HG03378 (cell line): ENCODE measurements around the gene IL1RAPL1.

Experiments used
- ATAC-seq: cut with Tn5 transposase; IDR thresholded peaks from one replicate; pipeline ENCODE4 v1.9.1; 2021; ENCODE audit warnings: mild to moderate bottlenecking, moderate library complexity; ENCODE audit not compliant: unreplicated experiment

The IL1RAPL1 gene

DNA sequence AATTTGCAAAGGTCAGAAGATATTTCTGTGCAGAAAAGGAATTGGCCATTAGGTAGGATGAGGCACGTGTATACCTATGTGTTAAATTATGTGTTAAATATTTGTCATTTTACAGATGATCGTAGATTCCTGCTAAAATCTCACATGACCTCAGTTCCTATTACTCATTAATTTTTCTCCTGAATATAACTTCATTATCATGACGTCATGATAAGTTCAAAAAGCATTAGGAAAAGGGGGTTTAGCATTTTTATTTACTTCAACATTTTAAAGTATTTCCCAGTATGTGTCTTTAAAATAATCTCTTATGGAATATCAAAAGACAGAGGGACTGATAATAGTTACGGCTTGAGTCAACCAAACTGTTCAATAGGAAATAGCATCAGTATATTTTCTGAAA lies 372.8 kb downstream of the IL1RAPL1 start:
- ATAC-seq: no peak

- no peak for ATAC-seq
These were observed 379.1 kb downstream of the IL1RAPL1 start for GRCh38 chrX:28966331-28966730.

GRCh38 chrX:28969126-28969525 lies 381.9 kb downstream of the IL1RAPL1 start:
- ATAC-seq: no peak

DNA sequence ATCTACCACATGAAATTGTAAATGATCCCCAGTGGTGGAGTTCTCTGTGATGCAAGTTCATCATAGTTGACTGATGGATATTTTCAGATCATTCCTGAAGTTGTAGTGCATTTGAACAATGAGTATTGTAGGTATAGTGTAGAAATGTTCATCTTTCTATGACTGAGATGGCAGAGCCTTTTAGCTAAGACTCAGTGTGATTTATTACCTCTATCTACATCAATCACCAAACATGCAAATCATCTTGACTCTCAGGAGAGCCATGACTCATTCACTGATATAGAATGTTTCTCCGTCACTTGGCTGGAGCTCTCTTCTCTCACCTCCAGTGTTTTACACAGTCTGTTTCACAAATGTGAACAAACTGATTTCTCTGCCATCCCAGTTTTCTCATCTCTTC lies 392.6 kb downstream of the IL1RAPL1 start:
- ATAC-seq: no peak

DNA sequence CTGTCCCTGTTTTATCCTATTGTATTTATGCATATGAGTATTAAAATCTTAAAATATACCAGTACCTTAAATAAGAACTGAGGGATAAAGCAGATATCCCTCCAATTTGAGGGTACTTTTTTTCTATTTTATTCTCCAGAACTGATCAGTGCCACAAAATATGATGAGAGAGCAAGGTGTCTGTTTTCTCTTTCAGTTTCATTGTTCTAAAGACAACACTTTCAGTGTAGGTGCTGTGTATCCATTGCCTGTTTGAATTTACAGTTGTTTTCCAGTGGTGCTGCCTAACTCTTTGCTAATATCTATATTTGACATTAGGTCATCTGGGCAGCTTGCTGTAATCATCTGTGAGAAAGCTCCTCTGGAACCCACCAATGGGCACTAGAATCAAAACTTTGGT lies 394.7 kb downstream of the IL1RAPL1 start:
- ATAC-seq: no peak

GRCh38 chrX:28988246-28988645 lies 401.0 kb downstream of the IL1RAPL1 start:
- ATAC-seq: no peak

DNA sequence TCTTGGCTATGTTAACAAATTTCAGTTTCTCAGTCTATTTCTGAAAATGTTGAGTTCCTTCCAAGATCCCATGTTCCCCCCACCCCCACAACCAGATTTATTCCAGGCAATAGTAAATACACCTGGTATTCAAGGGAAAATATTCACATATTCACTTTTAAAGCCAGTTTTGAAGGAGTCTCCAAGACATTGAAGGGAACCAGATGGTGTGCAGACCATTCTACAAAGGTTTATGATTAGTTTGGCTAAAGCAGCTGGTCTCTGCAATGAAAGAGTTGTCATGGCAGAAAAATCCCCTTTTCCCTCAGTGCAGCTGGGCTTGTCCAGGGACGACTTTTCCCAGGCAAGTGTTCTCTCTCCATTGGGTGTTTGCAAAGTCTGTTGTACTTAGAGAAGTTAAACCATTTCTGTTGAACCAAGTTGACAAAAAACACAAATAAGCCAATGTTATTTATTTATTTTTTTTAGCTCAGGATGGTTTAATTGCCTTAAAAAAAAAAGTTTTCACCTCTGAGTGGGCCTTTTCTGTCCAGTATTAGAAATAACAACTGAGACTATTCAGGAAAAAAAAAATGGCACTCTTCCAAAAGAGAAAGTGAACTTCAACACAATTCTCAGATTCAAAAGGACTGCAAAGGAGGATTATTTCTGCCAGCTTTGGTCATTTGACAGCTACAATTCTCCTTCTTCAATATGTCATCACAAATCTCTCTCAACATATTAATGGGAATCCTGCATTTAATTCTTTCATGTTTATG lies 410.6 kb downstream of the IL1RAPL1 start:
- ATAC-seq: no peak

GRCh38 chrX:28998609-28999135 lies 411.4 kb downstream of the IL1RAPL1 start:
- no peak for ATAC-seq

GRCh38 chrX:29012867-29013266 lies 425.6 kb downstream of the IL1RAPL1 start:
- no peak for ATAC-seq

- ATAC-seq: no peak
These were observed 436.0 kb downstream of the IL1RAPL1 start for GRCh38 chrX:29023207-29023606.

- no peak for ATAC-seq
These were observed 437.6 kb downstream of the IL1RAPL1 start for GRCh38 chrX:29024871-29025270.

DNA sequence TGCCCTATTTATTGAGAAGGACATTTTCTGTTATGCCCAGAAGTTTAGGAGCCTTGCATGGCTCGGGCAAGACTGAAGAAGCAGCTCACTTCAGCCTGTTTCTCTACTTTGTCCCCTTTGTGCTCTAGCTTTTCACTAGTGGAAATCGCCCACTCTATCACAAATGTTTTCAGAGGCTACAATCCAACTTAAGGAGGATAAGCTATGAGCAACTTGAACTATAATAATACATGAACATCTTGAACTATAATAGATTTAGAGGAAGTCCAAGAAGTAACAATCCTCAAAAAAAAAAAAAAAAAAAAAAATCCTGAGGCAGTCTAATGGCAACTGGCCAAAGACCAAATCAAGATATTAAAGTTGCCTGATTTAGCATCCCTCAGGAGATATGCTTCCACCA lies 452.3 kb downstream of the IL1RAPL1 start:
- no peak for ATAC-seq

- ATAC-seq: no peak
These were observed 452.9 kb downstream of the IL1RAPL1 start for GRCh38 chrX:29040160-29040559.

DNA sequence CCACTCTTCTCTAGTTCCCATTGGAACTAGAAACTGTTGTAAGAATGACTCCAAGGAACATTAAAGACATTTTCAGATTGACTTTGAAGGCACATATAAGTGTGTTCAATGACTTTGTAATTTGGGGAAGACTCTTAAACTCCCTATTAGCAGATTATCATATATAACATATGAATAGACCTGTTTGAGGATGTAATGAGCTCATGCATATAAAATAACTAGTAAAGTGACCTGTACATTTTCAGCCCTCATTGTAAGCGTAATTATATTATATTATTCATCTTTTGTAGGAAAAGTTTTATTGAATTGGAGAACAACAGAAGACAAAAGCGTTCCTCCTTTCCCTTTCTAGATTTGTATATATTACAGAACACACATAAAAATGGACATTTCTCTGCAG lies 455.1 kb downstream of the IL1RAPL1 start:
- ATAC-seq: no peak

DNA sequence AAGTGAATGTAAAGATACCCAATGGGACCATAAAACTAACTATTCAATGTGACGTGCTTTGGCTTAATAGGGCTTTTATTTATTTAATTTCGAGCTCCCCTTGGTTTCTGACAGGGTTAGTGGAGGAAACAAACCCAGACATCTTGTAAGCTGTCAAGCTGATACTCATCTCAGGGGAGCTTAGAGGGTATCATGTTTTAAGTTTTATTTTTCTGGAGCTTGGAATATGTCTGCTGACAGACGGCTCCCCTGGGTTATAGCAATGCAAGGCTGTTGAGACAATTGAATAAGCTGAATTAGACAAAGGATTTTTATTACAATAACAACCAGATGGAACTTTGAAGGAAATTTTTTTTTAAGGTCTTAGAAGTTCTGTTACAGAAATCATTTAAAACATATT lies 456.5 kb downstream of the IL1RAPL1 start:
- ATAC-seq: no peak

DNA sequence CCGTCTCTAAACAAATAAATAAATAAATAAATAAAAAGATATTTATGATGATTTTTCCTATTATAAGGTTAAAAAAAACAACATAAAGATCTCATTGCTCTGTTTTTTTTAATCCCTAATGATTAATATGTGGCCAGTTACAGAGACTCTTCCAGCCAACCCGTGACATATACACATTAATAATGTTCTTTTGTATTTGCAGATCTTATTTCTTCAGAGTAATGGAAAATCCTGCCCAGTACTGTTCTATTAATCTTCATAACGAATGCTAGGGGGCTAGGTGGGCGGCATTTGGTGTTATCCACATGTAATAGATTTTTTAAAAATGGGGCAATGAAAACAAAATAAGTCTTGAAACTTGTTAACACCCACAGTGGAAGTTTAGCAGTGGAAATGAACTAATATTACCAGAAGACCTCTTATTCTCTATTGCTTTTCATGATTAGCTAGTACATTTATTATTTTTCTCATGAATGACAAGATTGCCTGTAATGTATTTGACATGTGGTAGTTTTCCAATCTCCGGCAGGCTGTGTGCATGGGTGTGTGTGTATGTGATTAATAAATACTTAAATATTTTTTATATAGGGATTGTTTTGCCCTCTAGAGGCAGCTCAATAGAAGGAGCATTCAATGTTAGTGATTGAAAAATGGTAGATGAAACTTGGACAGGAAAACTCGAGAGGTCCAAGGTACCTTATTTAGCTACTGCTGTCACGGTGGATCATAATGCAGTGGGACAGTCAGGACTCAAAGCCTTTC lies 457.4 kb downstream of the IL1RAPL1 start:
- ATAC-seq: no peak

DNA sequence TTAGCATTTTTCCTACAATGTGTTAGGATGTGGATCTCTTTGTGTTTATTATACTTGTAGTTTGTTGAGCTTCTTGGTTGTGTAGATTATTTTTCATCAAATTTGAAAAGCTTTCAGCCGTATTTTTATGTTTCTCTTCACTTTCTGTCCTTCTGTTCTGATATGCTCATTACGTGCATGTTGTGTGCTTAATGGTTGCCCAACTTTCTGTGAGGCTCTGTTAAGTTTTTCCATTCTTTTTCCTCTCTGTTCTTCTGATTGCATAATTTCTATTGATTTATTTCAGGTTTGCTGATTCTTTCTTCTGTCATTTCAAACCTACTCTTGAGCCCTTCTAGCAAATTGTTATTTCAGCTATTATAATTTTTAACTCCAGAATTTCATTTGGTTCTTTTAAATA lies 478.2 kb downstream of the IL1RAPL1 start:
- ATAC-seq: no peak

DNA sequence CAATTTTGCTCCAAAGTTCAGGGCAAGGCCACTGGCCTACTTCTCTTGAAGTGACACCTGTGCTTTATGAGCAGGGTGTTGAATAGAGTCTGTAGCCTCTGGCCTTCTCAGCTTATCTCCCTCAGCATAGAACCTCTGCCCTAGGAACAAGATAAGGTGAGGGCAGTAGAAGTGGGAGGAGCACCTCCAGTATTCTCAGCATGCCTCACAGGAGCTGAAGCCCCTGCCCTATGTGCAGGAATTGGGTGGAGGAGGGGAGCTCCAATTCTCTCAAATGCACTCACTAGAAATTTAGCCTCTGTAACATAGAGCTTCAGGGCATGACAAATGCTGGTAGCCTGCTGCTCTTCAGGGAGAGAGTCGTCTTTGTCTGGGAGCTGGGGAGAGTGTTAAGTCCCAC lies 479.3 kb downstream of the IL1RAPL1 start:
- no peak for ATAC-seq

- no peak for ATAC-seq
These were observed 480.1 kb downstream of the IL1RAPL1 start for GRCh38 chrX:29067351-29067750.

DNA sequence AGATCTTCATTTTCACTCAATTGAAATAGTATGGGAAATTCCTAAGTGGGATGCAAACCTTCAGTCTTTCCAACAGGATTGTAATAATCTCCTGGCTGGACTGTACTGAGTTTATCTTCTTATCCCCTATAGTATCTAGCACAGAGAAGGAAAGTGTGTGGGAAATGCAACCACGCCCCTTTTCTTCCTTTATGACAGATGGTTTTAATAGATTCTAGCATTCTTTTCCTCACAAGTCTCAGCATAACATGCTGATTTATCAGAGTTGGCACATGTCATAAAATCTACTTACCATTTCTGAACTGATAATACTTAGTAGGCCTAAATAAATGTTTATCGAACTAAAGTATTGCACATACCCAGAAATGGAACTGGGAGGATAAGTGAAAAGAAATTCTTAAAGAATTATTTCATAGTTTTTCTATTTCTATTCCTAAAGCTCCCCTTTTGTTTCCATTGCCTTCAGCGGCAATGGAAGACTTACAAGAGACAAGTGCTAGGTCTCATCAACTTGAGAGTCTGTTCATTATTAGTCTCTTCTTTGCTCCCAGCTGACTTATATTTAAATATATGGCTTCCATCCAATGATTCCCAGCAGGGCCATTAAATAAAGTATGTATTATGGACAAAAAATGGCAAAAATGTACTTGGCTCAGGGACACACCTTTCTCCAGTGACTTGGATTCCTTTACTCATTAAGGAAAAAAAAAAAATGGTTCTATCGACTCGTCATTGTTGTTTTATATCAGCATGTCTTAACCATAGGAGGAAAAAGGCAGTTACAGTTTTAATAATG lies 484.5 kb downstream of the IL1RAPL1 start:
- ATAC-seq: no peak

GRCh38 chrX:29082558-29082957 lies 495.3 kb downstream of the IL1RAPL1 start:
- ATAC-seq: no peak
